ENCODE measurements around the gene FKBP14.

DNA sequence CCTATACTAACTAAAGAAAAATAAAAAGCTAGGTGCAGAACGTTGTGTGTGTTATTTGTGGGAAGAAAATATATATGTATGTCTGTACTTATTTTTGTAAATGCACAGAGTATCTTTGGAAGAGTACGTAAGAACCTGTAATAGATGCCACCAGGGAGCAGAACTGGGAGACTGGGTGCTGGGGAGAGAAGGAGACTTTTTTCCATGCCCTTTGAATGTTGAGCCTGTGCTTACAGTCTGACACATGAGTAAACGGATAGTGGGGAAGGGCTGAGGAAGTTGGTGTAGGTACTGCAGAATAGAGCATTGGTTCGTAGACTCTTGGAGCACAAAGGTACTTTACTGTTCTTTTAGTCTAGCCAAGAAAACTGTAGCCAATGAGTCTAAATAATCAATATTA lies 35.6 kb downstream of the FKBP14 start:
- TF ChIP-seq CTCF (conservative IDR thresholded peaks at IDR 0.05), result no peak
- no peak for TF ChIP-seq EZH2 (IDR thresholded peaks at IDR 0.05; ENCODE audit: low read depth)
